ENCODE data around the gene AKT3. TPM values are rescaled to one million over a fixed set of nuclear protein-coding genes. Genes with fewer than 3 reads are reported as not detected.

AKT3 gene
- total RNA-seq, 1 donor from 2014 or later: 29.9 TPM

- Mint-ChIP-seq H3K4me3 (no peak overlapping the region), H3K4me1 (ENCODE audit: unreplicated experiment) (no peaks in the 10 kb centered on the region), H3K36me3 (no peaks in the 10 kb centered on the region), H3K27ac (no peak overlapping the region), H3K27me3 (no peaks in the 10 kb centered on the region), H3K9me3 (peaks cover 3% of the 10 kb centered on the region)
- no peak for DNase-seq (ENCODE audit: extremely low spot score, unreplicated experiment)
- TF ChIP-seq CTCF (conservative IDR thresholded peaks at IDR 0.05): no peak
Measured at GRCh38 chr1:243638186-243638585, 211.9 kb downstream of the AKT3 start.

- H3K4me3 Mint-ChIP-seq: no peak overlapping the region
- peaks cover 5% of the 10 kb centered on the region for H3K9me3 Mint-ChIP-seq
- no peak for TF ChIP-seq CTCF (conservative IDR thresholded peaks at IDR 0.05)
- DNase-seq (ENCODE audit: extremely low spot score, unreplicated experiment): no peak
- H3K27ac Mint-ChIP-seq: no peak overlapping the region
- H3K4me1 Mint-ChIP-seq (ENCODE audit: unreplicated experiment): no peaks in the 10 kb centered on the region
- H3K27me3 Mint-ChIP-seq: no peaks in the 10 kb centered on the region
- peaks cover 14% of the 10 kb centered on the region for H3K36me3 Mint-ChIP-seq
Measured at GRCh38 chr1:243628476-243628907, 221.6 kb downstream of the AKT3 start.

- Mint-ChIP-seq H3K27ac (no peak overlapping the region), H3K27me3 (no peaks in the 10 kb centered on the region), H3K4me3 (no peak overlapping the region), H3K36me3 (peaks cover 19% of the 10 kb centered on the region), H3K9me3 (peaks cover 5% of the 10 kb centered on the region), H3K4me1 (ENCODE audit: unreplicated experiment) (no peaks in the 10 kb centered on the region)
- no peak for DNase-seq (ENCODE audit: extremely low spot score, unreplicated experiment)
- no peak for TF ChIP-seq CTCF (conservative IDR thresholded peaks at IDR 0.05)
Measured at GRCh38 chr1:243623841-243624240, 226.2 kb downstream of the AKT3 start.

GRCh38 chr1:243621973-243622372 lies 228.1 kb downstream of the AKT3 start:
- H3K36me3 Mint-ChIP-seq: peaks cover 19% of the 10 kb centered on the region
- H3K4me3 Mint-ChIP-seq: no peak overlapping the region
- H3K4me1 Mint-ChIP-seq (ENCODE audit: unreplicated experiment): no peaks in the 10 kb centered on the region
- no peaks in the 10 kb centered on the region for H3K27me3 Mint-ChIP-seq
- peaks cover 5% of the 10 kb centered on the region for H3K9me3 Mint-ChIP-seq
- no peak overlapping the region for H3K27ac Mint-ChIP-seq
- no peak for DNase-seq (ENCODE audit: extremely low spot score, unreplicated experiment)
- TF ChIP-seq CTCF (conservative IDR thresholded peaks at IDR 0.05): no peak

GRCh38 chr1:243620096-243620495 lies 229.9 kb downstream of the AKT3 start:
- Mint-ChIP-seq H3K27me3 (no peaks in the 10 kb centered on the region), H3K9me3 (peaks cover 5% of the 10 kb centered on the region), H3K4me3 (no peak overlapping the region), H3K4me1 (ENCODE audit: unreplicated experiment) (no peaks in the 10 kb centered on the region), H3K27ac (no peak overlapping the region), H3K36me3 (peaks cover 14% of the 10 kb centered on the region)
- DNase-seq (ENCODE audit: extremely low spot score, unreplicated experiment): no peak
- no peak for TF ChIP-seq CTCF (conservative IDR thresholded peaks at IDR 0.05)

- no peaks in the 10 kb centered on the region for H3K9me3 Mint-ChIP-seq
- DNase-seq (ENCODE audit: extremely low spot score, unreplicated experiment): no peak
- H3K4me3 Mint-ChIP-seq: no peak overlapping the region
- H3K36me3 Mint-ChIP-seq: peaks cover 4% of the 10 kb centered on the region
- H3K27me3 Mint-ChIP-seq: no peaks in the 10 kb centered on the region
- H3K4me1 Mint-ChIP-seq (ENCODE audit: unreplicated experiment): no peaks in the 10 kb centered on the region
- no peak overlapping the region for H3K27ac Mint-ChIP-seq
- TF ChIP-seq CTCF (conservative IDR thresholded peaks at IDR 0.05): no peak
Measured at GRCh38 chr1:243609698-243610097, 240.3 kb downstream of the AKT3 start.

All from type B pancreatic cell (in vitro differentiated cells).